Measurements from ENCODE around the gene NPY. TPM values are rescaled to one million over a fixed set of nuclear protein-coding genes. Genes with fewer than 3 reads are reported as not detected.

The NPY gene
- total RNA-seq, 2 experiments from 2014 or later: not detected

DNA sequence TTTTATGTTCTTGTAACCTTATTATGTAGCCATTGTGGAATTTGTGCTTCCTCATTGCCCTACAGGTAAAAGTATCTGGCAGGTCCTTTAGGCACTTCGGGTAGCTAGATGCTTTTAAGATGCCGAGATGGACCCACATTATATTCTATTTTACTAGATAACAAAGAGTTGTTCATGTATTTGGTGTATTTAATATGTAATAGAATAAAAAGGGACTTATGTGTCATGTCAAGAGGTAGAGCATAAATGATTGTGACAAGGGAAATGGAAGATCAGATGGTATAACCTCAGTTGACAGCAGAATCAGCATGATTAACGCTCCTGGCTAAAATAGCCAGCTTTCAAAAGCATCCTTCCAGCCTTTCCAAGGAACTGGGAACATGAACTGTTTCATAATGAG, 50.6 kb downstream of the NPY start:
- Histone ChIP-seq H3K27ac (ENCODE audit: low read depth in 1 of 2, low read length in 2 of 2) (no peak overlapping the region), H3K4me1 (ENCODE audit: insufficient read depth, low read length) (no peaks in the 10 kb centered on the region), H3K36me3 (ENCODE audit: insufficient read depth, low read length) (no peaks in the 10 kb centered on the region), H3K4me3 (ENCODE audit: low read length) (no peak overlapping the region), H3K9me3 (ENCODE audit: control insufficient read depth in 1 of 2, insufficient read depth in 1 of 2, low read length in 2 of 2) (no peaks in the 10 kb centered on the region), H3K27me3 (ENCODE audit: control insufficient read depth in 1 of 2, insufficient read depth in 2 of 2, low read length in 2 of 2) (peaks cover 0 to 3% of the 10 kb centered on the region in 2 experiments)
- no peak overlapping the region for H3K4me3 Mint-ChIP-seq
- peaks cover 24% of the 10 kb centered on the region for H3K27me3 Mint-ChIP-seq
- intact Hi-C loops (cut with DNase I, micrococcal nuclease): no loop called here
- no peaks in the 10 kb centered on the region for H3K9me3 Mint-ChIP-seq
- TF ChIP-seq, protein P1, sequence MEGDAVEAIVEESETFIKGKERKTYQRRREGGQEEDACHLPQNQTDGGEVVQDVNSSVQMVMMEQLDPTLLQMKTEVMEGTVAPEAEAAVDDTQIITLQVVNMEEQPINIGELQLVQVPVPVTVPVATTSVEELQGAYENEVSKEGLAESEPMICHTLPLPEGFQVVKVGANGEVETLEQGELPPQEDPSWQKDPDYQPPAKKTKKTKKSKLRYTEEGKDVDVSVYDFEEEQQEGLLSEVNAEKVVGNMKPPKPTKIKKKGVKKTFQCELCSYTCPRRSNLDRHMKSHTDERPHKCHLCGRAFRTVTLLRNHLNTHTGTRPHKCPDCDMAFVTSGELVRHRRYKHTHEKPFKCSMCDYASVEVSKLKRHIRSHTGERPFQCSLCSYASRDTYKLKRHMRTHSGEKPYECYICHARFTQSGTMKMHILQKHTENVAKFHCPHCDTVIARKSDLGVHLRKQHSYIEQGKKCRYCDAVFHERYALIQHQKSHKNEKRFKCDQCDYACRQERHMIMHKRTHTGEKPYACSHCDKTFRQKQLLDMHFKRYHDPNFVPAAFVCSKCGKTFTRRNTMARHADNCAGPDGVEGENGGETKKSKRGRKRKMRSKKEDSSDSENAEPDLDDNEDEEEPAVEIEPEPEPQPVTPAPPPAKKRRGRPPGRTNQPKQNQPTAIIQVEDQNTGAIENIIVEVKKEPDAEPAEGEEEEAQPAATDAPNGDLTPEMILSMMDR (IDR thresholded peaks at IDR 0.05): no peak
- no peak overlapping the region for H3K27ac Mint-ChIP-seq
- ChIA-PET POLR2A (no interaction called here), CTCF (no interaction called here)
- DNase-seq: no peak
- ATAC-seq (ENCODE audit: poor library complexity): no peak
- H3K36me3 Mint-ChIP-seq (ENCODE audit: low read depth): no peaks in the 10 kb centered on the region
- H3K4me1 Mint-ChIP-seq (ENCODE audit: low read depth): no peaks in the 10 kb centered on the region

DNA sequence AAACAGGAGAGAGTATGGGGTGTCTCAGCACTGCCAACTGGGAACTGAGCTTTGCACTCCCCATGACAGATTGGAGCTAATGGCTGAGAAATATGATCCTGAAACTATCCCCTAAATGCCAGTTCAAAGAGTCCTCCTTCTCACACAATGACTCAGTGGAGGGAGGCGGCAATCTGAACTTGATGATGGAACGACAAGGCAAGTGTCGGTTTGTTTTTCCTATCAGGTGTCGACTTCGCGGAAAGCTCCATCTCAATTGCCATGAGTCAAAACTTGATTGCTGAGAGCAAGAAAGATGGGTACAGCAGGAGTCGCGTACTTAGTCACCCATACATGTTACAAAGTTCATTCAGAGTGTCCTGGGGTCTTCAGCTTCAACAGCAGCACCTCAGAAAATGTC, 52.5 kb downstream of the NPY start:
- Histone ChIP-seq H3K4me1 (ENCODE audit: insufficient read depth, low read length) (no peaks in the 10 kb centered on the region), H3K36me3 (ENCODE audit: insufficient read depth, low read length) (no peaks in the 10 kb centered on the region), H3K27ac (ENCODE audit: low read depth in 1 of 2, low read length in 2 of 2) (no peak overlapping the region), H3K4me3 (ENCODE audit: low read length) (no peak overlapping the region), H3K9me3 (ENCODE audit: control insufficient read depth in 1 of 2, insufficient read depth in 1 of 2, low read length in 2 of 2) (no peaks in the 10 kb centered on the region), H3K27me3 (ENCODE audit: control insufficient read depth in 1 of 2, insufficient read depth in 2 of 2, low read length in 2 of 2) (peaks cover 0 to 3% of the 10 kb centered on the region in 2 experiments)
- H3K27me3 Mint-ChIP-seq: peaks cover 24% of the 10 kb centered on the region
- POLR2A ChIA-PET: interaction anchor here (1.1 kb wide), 1 partner anchor 21 kb away, joined by 3 read pairs; no protein-coding TSS in a partner anchor
- no peak overlapping the region for H3K27ac Mint-ChIP-seq
- intact Hi-C loops (cut with DNase I, micrococcal nuclease): no loop called here
- H3K36me3 Mint-ChIP-seq (ENCODE audit: low read depth): no peaks in the 10 kb centered on the region
- no peak for ATAC-seq (ENCODE audit: poor library complexity)
- DNase-seq: no peak
- H3K9me3 Mint-ChIP-seq: no peaks in the 10 kb centered on the region
- H3K4me1 Mint-ChIP-seq (ENCODE audit: low read depth): no peaks in the 10 kb centered on the region
- H3K4me3 Mint-ChIP-seq: no peak overlapping the region
- CTCF ChIA-PET: no interaction called here
- TF ChIP-seq, protein P1 (IDR thresholded peaks at IDR 0.05): no peak

DNA sequence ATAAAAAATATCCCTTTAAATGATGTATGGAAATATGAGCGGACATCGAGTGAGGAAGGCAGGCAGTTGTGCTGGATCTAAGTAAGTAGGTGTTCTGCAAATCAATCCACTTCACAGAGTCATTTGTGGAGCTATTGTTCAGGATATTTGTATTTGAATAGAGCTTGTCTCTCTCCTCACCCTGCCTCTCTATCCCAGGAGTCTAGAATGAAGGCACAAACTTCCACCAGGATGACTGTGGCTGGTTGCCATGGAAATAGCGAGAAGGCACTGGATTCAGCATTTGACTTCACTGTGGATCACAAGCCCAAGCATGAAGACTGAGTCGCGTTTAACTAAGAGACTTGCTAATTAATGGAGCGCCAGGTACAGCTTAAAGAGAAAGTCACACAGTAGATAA, 53.2 kb downstream of the NPY start:
- ATAC-seq (ENCODE audit: poor library complexity) (no peak), DNase-seq (no peak)
- peaks cover 24% of the 10 kb centered on the region for H3K27me3 Mint-ChIP-seq
- no peaks in the 10 kb centered on the region for H3K9me3 Mint-ChIP-seq
- Histone ChIP-seq H3K27me3 (ENCODE audit: control insufficient read depth in 1 of 2, insufficient read depth in 2 of 2, low read length in 2 of 2) (peaks cover 0 to 3% of the 10 kb centered on the region in 2 experiments), H3K27ac (ENCODE audit: low read depth in 1 of 2, low read length in 2 of 2) (no peak overlapping the region), H3K9me3 (ENCODE audit: control insufficient read depth in 1 of 2, insufficient read depth in 1 of 2, low read length in 2 of 2) (no peaks in the 10 kb centered on the region), H3K4me1 (ENCODE audit: insufficient read depth, low read length) (no peaks in the 10 kb centered on the region), H3K36me3 (ENCODE audit: insufficient read depth, low read length) (no peaks in the 10 kb centered on the region), H3K4me3 (ENCODE audit: low read length) (no peak overlapping the region)
- H3K36me3 Mint-ChIP-seq (ENCODE audit: low read depth): no peaks in the 10 kb centered on the region
- intact Hi-C loops (cut with DNase I, micrococcal nuclease): no loop called here
- ChIA-PET CTCF (no interaction called here), POLR2A (interaction anchor here (1.1 kb wide), 1 partner anchor 20 kb away, joined by 3 read pairs; no protein-coding TSS in a partner anchor)
- H3K27ac Mint-ChIP-seq: no peak overlapping the region
- TF ChIP-seq, protein P1 (IDR thresholded peaks at IDR 0.05): no peak
- no peak overlapping the region for H3K4me3 Mint-ChIP-seq
- H3K4me1 Mint-ChIP-seq (ENCODE audit: low read depth): no peaks in the 10 kb centered on the region

Data from CD4-positive, alpha-beta T cell (primary cell).